ENCODE data around the gene MIPEP.

- TF ChIP-seq CTCF (IDR thresholded peaks at IDR 0.05; ENCODE audit: low read depth, low read length, poor library complexity, severe bottlenecking), result no peak
- no peak for TF ChIP-seq EZH2phosphoT487 (IDR thresholded peaks at IDR 0.05; ENCODE audit: borderline replicate concordance, low read length)
Observed at GRCh38 chr13:23928985-23929384, 39.8 kb upstream of the MIPEP start.
